ENCODE results near the gene CDC73.

CDC73 gene

DNA sequence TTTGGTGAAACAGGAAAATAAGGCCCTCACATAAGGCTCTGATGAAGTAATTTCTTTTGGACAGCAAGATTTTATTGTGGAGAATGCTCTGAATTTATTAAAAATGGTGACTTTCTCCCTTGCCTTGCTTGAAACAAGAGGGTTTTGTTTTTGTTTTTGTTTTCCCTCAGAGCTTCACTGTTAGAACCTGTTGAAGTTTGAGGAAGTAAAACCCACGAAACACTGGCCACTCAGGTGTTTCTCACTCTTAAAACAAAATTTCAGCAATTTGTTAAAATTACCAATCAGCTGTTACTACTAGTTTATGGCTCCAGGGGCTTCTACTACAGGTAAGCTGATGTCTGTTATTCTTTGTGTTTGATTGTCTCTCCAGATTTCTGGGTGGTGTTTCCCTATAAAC, 177.2 kb downstream of the CDC73 start:
- DNase-seq, result no peak

DNA sequence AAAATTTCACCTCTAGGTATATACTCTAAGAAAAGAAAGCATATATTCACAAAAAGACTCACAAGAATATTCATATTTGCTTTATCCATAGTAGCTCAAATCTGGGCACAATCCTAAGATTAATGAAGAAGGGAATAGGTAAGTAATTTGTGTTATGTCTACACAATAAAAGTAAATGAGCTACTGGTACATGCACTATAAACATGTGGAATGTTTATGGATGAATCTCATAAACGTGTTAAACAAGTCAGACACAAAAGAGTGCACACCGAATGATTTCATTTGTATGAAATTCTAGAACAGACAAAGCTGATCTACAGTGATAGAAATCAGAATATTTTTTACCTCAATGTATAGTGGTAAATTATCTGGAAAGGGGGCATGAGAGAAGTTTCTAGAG, 179.9 kb downstream of the CDC73 start:
- no peak for DNase-seq

DNA sequence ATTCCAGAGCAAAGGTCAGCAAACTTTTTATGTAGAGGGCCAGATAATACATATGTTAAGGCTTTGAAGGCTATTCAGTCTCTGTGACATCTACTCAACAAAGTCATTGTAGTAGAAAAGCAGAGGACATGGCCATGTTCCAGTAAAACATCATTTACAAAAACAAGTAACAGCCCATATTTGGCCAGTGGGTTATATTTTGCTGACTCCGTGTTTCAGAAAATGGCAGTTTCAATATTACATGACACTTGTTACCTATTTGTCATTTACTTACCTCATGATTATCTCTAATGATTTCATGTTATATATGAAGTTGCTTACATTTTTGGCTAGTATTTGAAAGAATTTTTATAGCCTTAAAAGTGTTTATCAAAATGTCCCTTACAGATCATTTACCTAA, 182.0 kb downstream of the CDC73 start:
- DNase-seq, result no peak

All from T1000 (cell line).